ENCODE measurements around the gene SEC16B.

GRCh38 chr1:177937174-177937770 lies 32.6 kb downstream of the SEC16B start:
- TF ChIP-seq CTCF (IDR thresholded peaks at IDR 0.05; ENCODE audit: low read depth, low read length, poor library complexity, severe bottlenecking) (no peak), EZH2phosphoT487 (IDR thresholded peaks at IDR 0.05; ENCODE audit: borderline replicate concordance, low read length) (no peak)

All from DOHH2 (cell line).